Measurements from ENCODE around the gene OR6C68.

Gene OR6C68

GRCh38 chr12:55501601-55502000, 9.4 kb downstream of the OR6C68 start:
- no peak overlapping the region for H2AFZ ChIP-seq (ENCODE audit: low read depth, low read length, severe bottlenecking)
- no peaks in the 10 kb centered on the region for H3K79me2 ChIP-seq (ENCODE audit: insufficient read depth, low read length)
- H3K4me2 ChIP-seq (ENCODE audit: low read depth, low read length, poor library complexity, severe bottlenecking): no peak overlapping the region
- no peak for TF ChIP-seq CTCF (IDR thresholded peaks at IDR 0.05; ENCODE audit: insufficient read depth, low read length, poor library complexity, severe bottlenecking)
- no peak for TF ChIP-seq EZH2phosphoT487 (conservative IDR thresholded peaks at IDR 0.05; ENCODE audit: low read length)
- no peaks in the 10 kb centered on the region for H3K9me3 ChIP-seq (ENCODE audit: insufficient read depth, low read length)
- H3K27ac ChIP-seq (ENCODE audit: low read depth, low read length): no peak overlapping the region
- no peak overlapping the region for H3K9ac ChIP-seq (ENCODE audit: low read length)
- H3K9me2 ChIP-seq (replicated peaks; ENCODE audit: insufficient read depth, low read length): no peaks in the 10 kb centered on the region
- no peaks in the 10 kb centered on the region for H3F3A ChIP-seq (ENCODE audit: insufficient read depth)
- H4K20me1 ChIP-seq (ENCODE audit: low read depth, low read length): no peaks in the 10 kb centered on the region
- H3K27me3 ChIP-seq (ENCODE audit: low read length): no peaks in the 10 kb centered on the region
- no peaks in the 10 kb centered on the region for H3K36me3 ChIP-seq (ENCODE audit: low read length)
- H3K4me3 ChIP-seq (ENCODE audit: insufficient read depth, low read length, poor library complexity, severe bottlenecking): no peak overlapping the region

- H3F3A ChIP-seq (ENCODE audit: insufficient read depth): no peaks in the 10 kb centered on the region
- TF ChIP-seq CTCF (IDR thresholded peaks at IDR 0.05; ENCODE audit: insufficient read depth, low read length, poor library complexity, severe bottlenecking) (no peak), EZH2phosphoT487 (conservative IDR thresholded peaks at IDR 0.05; ENCODE audit: low read length) (no peak)
- no peaks in the 10 kb centered on the region for H4K20me1 ChIP-seq (ENCODE audit: low read depth, low read length)
- H3K9me2 ChIP-seq (replicated peaks; ENCODE audit: insufficient read depth, low read length): no peaks in the 10 kb centered on the region
- H3K27ac ChIP-seq (ENCODE audit: low read depth, low read length): no peak overlapping the region
- H3K36me3 ChIP-seq (ENCODE audit: low read length): no peaks in the 10 kb centered on the region
- H3K27me3 ChIP-seq (ENCODE audit: low read length): no peaks in the 10 kb centered on the region
- H3K9me3 ChIP-seq (ENCODE audit: insufficient read depth, low read length): no peaks in the 10 kb centered on the region
- H3K4me3 ChIP-seq (ENCODE audit: insufficient read depth, low read length, poor library complexity, severe bottlenecking): no peak overlapping the region
- H3K79me2 ChIP-seq (ENCODE audit: insufficient read depth, low read length): no peaks in the 10 kb centered on the region
- H3K4me2 ChIP-seq (ENCODE audit: low read depth, low read length, poor library complexity, severe bottlenecking): no peak overlapping the region
- H2AFZ ChIP-seq (ENCODE audit: low read depth, low read length, severe bottlenecking): no peak overlapping the region
- H3K9ac ChIP-seq (ENCODE audit: low read length): no peak overlapping the region
Measured at GRCh38 chr12:55515696-55516095, 23.5 kb downstream of the OR6C68 start.

DNA sequence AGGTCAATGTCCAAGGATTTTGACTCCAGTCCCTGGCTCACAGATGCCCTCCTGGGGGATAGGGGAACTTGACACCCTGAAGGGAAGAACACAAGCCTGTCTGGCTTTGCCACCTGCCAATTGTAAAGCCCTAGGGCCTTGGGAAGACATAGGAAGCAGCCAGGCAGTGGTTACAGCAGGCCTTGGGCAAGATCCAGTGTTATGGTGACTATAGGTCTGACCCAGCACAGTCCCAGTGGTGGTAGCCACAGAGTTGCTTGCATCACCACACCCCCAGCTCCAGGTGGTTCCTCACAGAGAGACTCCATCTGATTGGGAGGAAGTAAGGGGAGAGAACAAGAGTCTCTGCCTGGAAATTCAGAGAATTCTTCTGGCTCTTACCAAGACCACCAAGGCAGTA, 24.2 kb downstream of the OR6C68 start:
- no peaks in the 10 kb centered on the region for H3F3A ChIP-seq (ENCODE audit: insufficient read depth)
- no peaks in the 10 kb centered on the region for H3K27me3 ChIP-seq (ENCODE audit: low read length)
- TF ChIP-seq EZH2phosphoT487 (conservative IDR thresholded peaks at IDR 0.05; ENCODE audit: low read length): no peak
- no peak for TF ChIP-seq CTCF (IDR thresholded peaks at IDR 0.05; ENCODE audit: insufficient read depth, low read length, poor library complexity, severe bottlenecking)
- H3K4me2 ChIP-seq (ENCODE audit: low read depth, low read length, poor library complexity, severe bottlenecking): no peak overlapping the region
- H4K20me1 ChIP-seq (ENCODE audit: low read depth, low read length): no peaks in the 10 kb centered on the region
- no peaks in the 10 kb centered on the region for H3K9me2 ChIP-seq (replicated peaks; ENCODE audit: insufficient read depth, low read length)
- no peak overlapping the region for H3K9ac ChIP-seq (ENCODE audit: low read length)
- no peak overlapping the region for H3K27ac ChIP-seq (ENCODE audit: low read depth, low read length)
- no peaks in the 10 kb centered on the region for H3K9me3 ChIP-seq (ENCODE audit: insufficient read depth, low read length)
- no peak overlapping the region for H2AFZ ChIP-seq (ENCODE audit: low read depth, low read length, severe bottlenecking)
- H3K79me2 ChIP-seq (ENCODE audit: insufficient read depth, low read length): no peaks in the 10 kb centered on the region
- H3K36me3 ChIP-seq (ENCODE audit: low read length): no peaks in the 10 kb centered on the region
- H3K4me3 ChIP-seq (ENCODE audit: insufficient read depth, low read length, poor library complexity, severe bottlenecking): no peak overlapping the region

All from SU-DHL-6 (cell line).